Neuronal stem cell (in vitro differentiated cells): ENCODE measurements around the gene ERCC3.
A peak's percentile ranks its signal among the peaks of the same experiment; 100 is the strongest.

Experiments
- DNase-seq: peaks from one replicate; pipeline ENCODE4 v3.0.0-alpha.2; 2013; ENCODE audit warnings: low spot score
- H2AFZ ChIP-seq: one replicate; pipeline ENCODE4 v1.6.1; 2013; ENCODE audit warnings: mild to moderate bottlenecking, low read length, inconsistent platforms
- H2AK5ac ChIP-seq: 2 replicates; pipeline ENCODE4 v1.6.1; 2013; ENCODE audit warnings: low read depth, mild to moderate bottlenecking, inconsistent platforms, low read length, moderate library complexity, mixed read lengths
- H2BK120ac ChIP-seq: 2 replicates; pipeline ENCODE4 v1.6.1; 2013; ENCODE audit warnings: low read depth, mild to moderate bottlenecking, inconsistent platforms, low read length, moderate library complexity, mixed read lengths
- H2BK12ac ChIP-seq: one replicate; pipeline ENCODE4 v1.6.1; 2013; ENCODE audit warnings: low read length, inconsistent platforms
- H2BK15ac ChIP-seq: 2 replicates; pipeline ENCODE4 v1.6.1; 2013; ENCODE audit warnings: mild to moderate bottlenecking, low read length, inconsistent platforms, mixed read lengths
- H2BK5ac ChIP-seq: one replicate; pipeline ENCODE4 v1.6.1; 2013; ENCODE audit warnings: inconsistent platforms, mild to moderate bottlenecking, low read length, moderate library complexity
- H3K14ac ChIP-seq: one replicate; pipeline ENCODE4 v1.6.1; 2013; ENCODE audit warnings: low read length, inconsistent platforms
- H3K18ac ChIP-seq: 2 replicates; pipeline ENCODE4 v1.6.1; 2013; ENCODE audit warnings: low read length, inconsistent platforms
- H3K23ac ChIP-seq: 2 replicates; pipeline ENCODE4 v1.6.1; 2013; ENCODE audit warnings: low read depth, mild to moderate bottlenecking, mixed read lengths, low read length, inconsistent platforms; ENCODE audit not compliant: poor library complexity
- H3K27ac ChIP-seq: replicated peaks from 3 replicates; pipeline ENCODE4 v1.5.1; 2013; ENCODE audit warnings: low read length, inconsistent platforms
- H3K27me3 ChIP-seq, 3 experiments: 2 replicates each; pipeline ENCODE4 v1.6.1; 2013; ENCODE audit warnings: low read length in 3 of 3, mild to moderate bottlenecking in 2 of 3, inconsistent platforms in 1 of 3, low read depth in 1 of 3, mixed read lengths in 1 of 3, moderate library complexity in 1 of 3; ENCODE audit not compliant: control insufficient read depth in 3 of 3, insufficient read depth in 3 of 3
- H3K36me3 ChIP-seq, 2 donors: replicated peaks in 1 of 2; 2 replicates each; pipeline ENCODE4 v1.6.1; 2013; ENCODE audit warnings: low read length in 2 of 2; ENCODE audit not compliant: control insufficient read depth in 2 of 2, insufficient read depth in 2 of 2
- H3K4ac ChIP-seq: 2 replicates; pipeline ENCODE4 v1.6.1; 2013; ENCODE audit warnings: inconsistent platforms, mild to moderate bottlenecking, low read length, moderate library complexity
- H3K4me1 ChIP-seq, 2 donors: 1 replicate in 1 of 2; 2 replicates in 1 of 2; pipeline ENCODE4 v1.6.1; 2013; ENCODE audit warnings: low read length in 2 of 2, low read depth in 1 of 2; ENCODE audit not compliant: control insufficient read depth in 2 of 2, insufficient read depth in 1 of 2
- H3K4me2 ChIP-seq: one replicate; pipeline ENCODE4 v1.6.1; 2013; ENCODE audit warnings: mild to moderate bottlenecking, low read length, inconsistent platforms; ENCODE audit not compliant: insufficient read depth, poor library complexity, severe bottlenecking
- H3K4me3 ChIP-seq, 2 donors: 2 replicates each; pipeline ENCODE4 v1.5.1; 2013; ENCODE audit warnings: low read length in 2 of 2, mild to moderate bottlenecking in 2 of 2, inconsistent platforms in 1 of 2, moderate library complexity in 1 of 2
- H3K79me1 ChIP-seq: one replicate; pipeline ENCODE4 v1.6.1; 2013; ENCODE audit warnings: low read depth, mild to moderate bottlenecking, inconsistent platforms, low read length, moderate library complexity
- H3K9ac ChIP-seq: one replicate; pipeline ENCODE4 v1.6.1; 2013; ENCODE audit warnings: mild to moderate bottlenecking, low read depth, low read length, inconsistent platforms; ENCODE audit not compliant: poor library complexity
- H3K9me3 ChIP-seq, 2 donors: replicated peaks in 1 of 2; 2 replicates each; pipeline versions ENCODE3 to v1.6.1; 2013; ENCODE audit warnings: low read length in 2 of 2, mild to moderate bottlenecking in 2 of 2, inconsistent platforms in 1 of 2, low read depth in 1 of 2, mixed read lengths in 1 of 2, moderate library complexity in 1 of 2; ENCODE audit not compliant: control insufficient read depth in 2 of 2, insufficient read depth in 1 of 2
- H4K8ac ChIP-seq: one replicate; pipeline ENCODE4 v1.6.1; 2013; ENCODE audit warnings: low read depth, mild to moderate bottlenecking, inconsistent platforms, low read length, moderate library complexity
- H4K91ac ChIP-seq: one replicate; pipeline ENCODE4 v1.6.1; 2013; ENCODE audit warnings: low read length, low read depth, mild to moderate bottlenecking, inconsistent platforms; ENCODE audit not compliant: poor library complexity
- WGBS, 2 donors: extraction: QIAGEN DNeasy Blood & Tissue Kit; methylation state at CpG; one replicate each; pipeline ENCODE4 v1.1.7; 2013; ENCODE audit warnings: missing lambda C conversion rate in 2 of 2, mixed read lengths in 1 of 2; ENCODE audit not compliant: insufficient read length in 2 of 2, insufficient replicate concordance in 1 of 2; ENCODE audit errors: extremely low coverage in 2 of 2; 5-methylcytosine and 5-hydroxymethylcytosine counted together

Gene ERCC3

GRCh38 chr2:127302168-127302567, 8.2 kb upstream of the ERCC3 start:
- Histone ChIP-seq H3K79me1 (no peaks in the 10 kb centered on the region), H3K9ac (no peak overlapping the region), H3K18ac (no peak overlapping the region), H3K36me3 (peaks cover 0 to 22% of the 10 kb centered on the region in 2 donors), H2AFZ (no peak overlapping the region), H3K4me1 (no peaks in the 10 kb centered on the region), H2BK5ac (no peak overlapping the region), H3K9me3 (no peaks in the 10 kb centered on the region), H4K8ac (no peak overlapping the region), H2AK5ac (no peak overlapping the region), H4K91ac (no peak overlapping the region), H3K4me2 (no peak overlapping the region), H2BK12ac (no peak overlapping the region), H3K4ac (no peak overlapping the region), H3K14ac (no peak overlapping the region), H3K23ac (no peak overlapping the region), H3K4me3 (no peak overlapping the region), H3K27me3 (no peaks in the 10 kb centered on the region), H2BK120ac (no peak overlapping the region), H2BK15ac (no peak overlapping the region), H3K27ac (no peak overlapping the region)
- DNase-seq, result no peak
- no CpG with 5 or more reads among the region's 1 CpG for WGBS, 2 donors

GRCh38 chr2:127293386-127293747, 577 bp downstream of the ERCC3 start:
- Histone ChIP-seq H2BK5ac (peak overlapping the region; percentile 85), H2BK120ac (no peak overlapping the region), H4K8ac (no peak overlapping the region), H3K18ac (peak overlapping the region; percentile 98), H3K36me3 (peaks cover 36 to 51% of the 10 kb centered on the region in 2 donors), H3K4me3 (peak overlapping the region; percentile 95 to 99), H3K14ac (no peak overlapping the region), H2AFZ (peak overlapping the region; percentile 99), H3K27me3 (no peaks in the 10 kb centered on the region), H4K91ac (no peak overlapping the region), H3K4me2 (peak overlapping the region; percentile 74), H3K9me3 (no peaks in the 10 kb centered on the region), H2BK15ac (no peak overlapping the region), H3K27ac (no peak overlapping the region), H3K4me1 (peaks cover 4 to 5% of the 10 kb centered on the region in 2 donors), H3K4ac (no peak overlapping the region), H2BK12ac (no peak overlapping the region), H3K9ac (peak overlapping the region; percentile 100), H3K23ac (peak overlapping the region; percentile 90), H2AK5ac (peak overlapping the region; percentile 86), H3K79me1 (peaks cover 8% of the 10 kb centered on the region)
- no CpG with 5 or more reads among the region's 13 CpGs for WGBS, 2 donors
- no peak for DNase-seq

- H3K9me3 ChIP-seq, result peaks cover 9 to 15% of the 10 kb centered on the region in 2 donors
- no peak overlapping the region for H4K91ac ChIP-seq
- H2BK15ac ChIP-seq, result no peak overlapping the region
- H2AFZ ChIP-seq, result no peak overlapping the region
- H3K27ac ChIP-seq, result no peak overlapping the region
- peaks cover 71 to 100% of the 10 kb centered on the region in 2 donors for H3K36me3 ChIP-seq
- H3K4me1 ChIP-seq, result peaks cover 2 to 3% of the 10 kb centered on the region in 2 donors
- no peak overlapping the region for H2AK5ac ChIP-seq
- H3K79me1 ChIP-seq, result peaks cover under 1% of the 10 kb centered on the region
- no peak overlapping the region for H2BK12ac ChIP-seq
- H2BK120ac ChIP-seq, result no peak overlapping the region
- no CpG with 5 or more reads among the region's 3 CpGs for WGBS, 2 donors
- H2BK5ac ChIP-seq, result no peak overlapping the region
- H3K14ac ChIP-seq, result no peak overlapping the region
- H3K27me3 ChIP-seq, result no peaks in the 10 kb centered on the region
- no peak overlapping the region for H3K4ac ChIP-seq
- H3K4me3 ChIP-seq, result no peak overlapping the region
- no peak for DNase-seq
- no peak overlapping the region for H3K18ac ChIP-seq
- no peak overlapping the region for H3K4me2 ChIP-seq
- no peak overlapping the region for H3K9ac ChIP-seq
- no peak overlapping the region for H3K23ac ChIP-seq
- no peak overlapping the region for H4K8ac ChIP-seq
Measured at GRCh38 chr2:127288274-127288673, 5.7 kb downstream of the ERCC3 start.

GRCh38 chr2:127283275-127283674, 10.7 kb downstream of the ERCC3 start:
- H3K4ac ChIP-seq, result no peak overlapping the region
- H2BK5ac ChIP-seq, result no peak overlapping the region
- peaks cover 11 to 17% of the 10 kb centered on the region in 2 donors for H3K9me3 ChIP-seq
- H2BK120ac ChIP-seq, result no peak overlapping the region
- H3K9ac ChIP-seq, result no peak overlapping the region
- no peak overlapping the region for H3K27ac ChIP-seq
- H4K8ac ChIP-seq, result no peak overlapping the region
- H2BK15ac ChIP-seq, result no peak overlapping the region
- no peak overlapping the region for H2BK12ac ChIP-seq
- H3K79me1 ChIP-seq, result no peaks in the 10 kb centered on the region
- no peak overlapping the region for H4K91ac ChIP-seq
- no CpG with 5 or more reads among the region's 2 CpGs for WGBS, 2 donors
- no peak for DNase-seq
- no peak overlapping the region for H2AK5ac ChIP-seq
- H3K23ac ChIP-seq, result no peak overlapping the region
- no peak overlapping the region for H3K18ac ChIP-seq
- H2AFZ ChIP-seq, result no peak overlapping the region
- H3K14ac ChIP-seq, result no peak overlapping the region
- H3K27me3 ChIP-seq, result no peaks in the 10 kb centered on the region
- no peak overlapping the region for H3K4me2 ChIP-seq
- no peaks in the 10 kb centered on the region for H3K4me1 ChIP-seq
- no peak overlapping the region for H3K4me3 ChIP-seq
- peaks cover 64 to 100% of the 10 kb centered on the region in 2 donors for H3K36me3 ChIP-seq
